GM19238 (cell line): ENCODE data around the gene GRM7.

Source experiments
- DNase-seq: peaks from one replicate; pipeline ENCODE4 v3.0.0; 2011; ENCODE audit warnings: low spot score; ENCODE audit not compliant: insufficient read length

The GRM7 gene

GRCh38 chr3:7489417-7489816 lies 628.5 kb downstream of the GRM7 start:
- no peak for DNase-seq

- DNase-seq = no peak
These were observed 637.8 kb downstream of the GRM7 start for GRCh38 chr3:7498715-7499114.

GRCh38 chr3:7503431-7503830 lies 642.5 kb downstream of the GRM7 start:
- DNase-seq = no peak

- no peak for DNase-seq
These were observed 644.2 kb downstream of the GRM7 start for GRCh38 chr3:7504886-7505775.

GRCh38 chr3:7506606-7507180 lies 645.8 kb downstream of the GRM7 start:
- DNase-seq = no peak

GRCh38 chr3:7508821-7509220 lies 647.9 kb downstream of the GRM7 start:
- no peak for DNase-seq

- no peak for DNase-seq
These were observed 651.1 kb downstream of the GRM7 start for GRCh38 chr3:7512048-7512447.

- no peak for DNase-seq
These were observed 657.1 kb downstream of the GRM7 start for GRCh38 chr3:7518026-7518425.

- no peak for DNase-seq
These were observed 657.5 kb downstream of the GRM7 start for GRCh38 chr3:7518456-7518855.

GRCh38 chr3:7520059-7520458 lies 659.1 kb downstream of the GRM7 start:
- DNase-seq = no peak

GRCh38 chr3:7520593-7520992 lies 659.7 kb downstream of the GRM7 start:
- DNase-seq = no peak

- no peak for DNase-seq
These were observed 675.6 kb downstream of the GRM7 start for GRCh38 chr3:7536510-7536909.

GRCh38 chr3:7536921-7537320 lies 676.0 kb downstream of the GRM7 start:
- DNase-seq = no peak

- no peak for DNase-seq
These were observed 682.5 kb downstream of the GRM7 start for GRCh38 chr3:7543294-7543880.

- DNase-seq = no peak
These were observed 684.4 kb downstream of the GRM7 start for GRCh38 chr3:7545334-7545733.

- DNase-seq = no peak
These were observed 685.3 kb downstream of the GRM7 start for GRCh38 chr3:7546253-7546652.

GRCh38 chr3:7547826-7548225 lies 686.9 kb downstream of the GRM7 start:
- DNase-seq = no peak

- DNase-seq = no peak
These were observed 702.0 kb downstream of the GRM7 start for GRCh38 chr3:7562892-7563291.

GRCh38 chr3:7565574-7565973 lies 704.7 kb downstream of the GRM7 start:
- no peak for DNase-seq

- no peak for DNase-seq
These were observed 706.2 kb downstream of the GRM7 start for GRCh38 chr3:7567160-7567559.

GRCh38 chr3:7568526-7569184 lies 707.7 kb downstream of the GRM7 start:
- DNase-seq = no peak

GRCh38 chr3:7573330-7573729 lies 712.4 kb downstream of the GRM7 start:
- DNase-seq = no peak
